ENCODE measurements around the gene DDI2.

- TF ChIP-seq CTCF (IDR thresholded peaks at IDR 0.05) (no peak), POLR2AphosphoS5 (IDR thresholded peaks at IDR 0.05) (no peak), POLR2A (IDR thresholded peaks at IDR 0.05) (no peak)
Measured at GRCh38 chr1:15669074-15669473, 51.8 kb downstream of the DDI2 start.

Measured in breast epithelium (tissue), 3 donors.